ENCODE data around the gene SMARCC2.
"Not testable (repeated sequence)": the region's sequence is repeated elsewhere in the genome, so short reads cannot be mapped to it uniquely, and the experiment has no call there.

The SMARCC2 gene

GRCh38 chr12:56206452-56207166 lies 17.3 kb upstream of the SMARCC2 start:
- DNase-seq, result peak; percentile 6

GRCh38 chr12:56205445-56205844 lies 16.2 kb upstream of the SMARCC2 start:
- DNase-seq, result no peak

- no peak for DNase-seq
Measured at GRCh38 chr12:56204275-56204674, 15.0 kb upstream of the SMARCC2 start.

GRCh38 chr12:56202838-56203237 lies 13.6 kb upstream of the SMARCC2 start:
- DNase-seq, result no peak

- DNase-seq, result no peak
Measured at GRCh38 chr12:56202366-56202765, 13.1 kb upstream of the SMARCC2 start.

- no peak for DNase-seq
Measured at GRCh38 chr12:56198836-56199235, 9.6 kb upstream of the SMARCC2 start.

GRCh38 chr12:56197921-56198635 lies 8.8 kb upstream of the SMARCC2 start:
- DNase-seq, result no peak

- not testable (repeated sequence) for DNase-seq
Measured at GRCh38 chr12:56196818-56197550, 7.7 kb upstream of the SMARCC2 start.

- DNase-seq, result peak; percentile 73
Measured at GRCh38 chr12:56193025-56193578, 3.8 kb upstream of the SMARCC2 start.

- no peak for DNase-seq
Measured at GRCh38 chr12:56192582-56192981, 3.3 kb upstream of the SMARCC2 start.

- no peak for DNase-seq
Measured at GRCh38 chr12:56190695-56191155, 1.4 kb upstream of the SMARCC2 start.

- peak; percentile 76 for DNase-seq
Measured at GRCh38 chr12:56189918-56190694, 823 bp upstream of the SMARCC2 start.

- peak; percentile 0 for DNase-seq
Measured at GRCh38 chr12:56188778-56189098, 545 bp downstream of the SMARCC2 start.

- no peak for DNase-seq
Measured at GRCh38 chr12:56188131-56188777, 1.0 kb downstream of the SMARCC2 start.

GRCh38 chr12:56186957-56187356 lies 2.3 kb downstream of the SMARCC2 start:
- DNase-seq, result no peak

- DNase-seq, result no peak
Measured at GRCh38 chr12:56178347-56178746, 10.9 kb downstream of the SMARCC2 start.

GRCh38 chr12:56172839-56173238 lies 16.4 kb downstream of the SMARCC2 start:
- no peak for DNase-seq

- no peak for DNase-seq
Measured at GRCh38 chr12:56169229-56169759, 20.0 kb downstream of the SMARCC2 start.

GRCh38 chr12:56165369-56165768 lies 23.9 kb downstream of the SMARCC2 start:
- no peak for DNase-seq

- no peak for DNase-seq
Measured at GRCh38 chr12:56164345-56164729, 24.9 kb downstream of the SMARCC2 start.

- DNase-seq, result no peak
Measured at GRCh38 chr12:56163533-56164344, 25.5 kb downstream of the SMARCC2 start.
